GM19372 (cell line): ENCODE measurements around the gene RNF167.

Experiments
- ATAC-seq: cut with Tn5 transposase; IDR thresholded peaks from one replicate; pipeline ENCODE4 v1.9.1; 2021; ENCODE audit warnings: mild to moderate bottlenecking, low read depth, moderate library complexity; ENCODE audit not compliant: unreplicated experiment

RNF167 gene

GRCh38 chr17:4937553-4937952 is 2.5 kb upstream of the RNF167 start:
- ATAC-seq = no peak

GRCh38 chr17:4938069-4938491 is 2.0 kb upstream of the RNF167 start:
- no peak for ATAC-seq

DNA sequence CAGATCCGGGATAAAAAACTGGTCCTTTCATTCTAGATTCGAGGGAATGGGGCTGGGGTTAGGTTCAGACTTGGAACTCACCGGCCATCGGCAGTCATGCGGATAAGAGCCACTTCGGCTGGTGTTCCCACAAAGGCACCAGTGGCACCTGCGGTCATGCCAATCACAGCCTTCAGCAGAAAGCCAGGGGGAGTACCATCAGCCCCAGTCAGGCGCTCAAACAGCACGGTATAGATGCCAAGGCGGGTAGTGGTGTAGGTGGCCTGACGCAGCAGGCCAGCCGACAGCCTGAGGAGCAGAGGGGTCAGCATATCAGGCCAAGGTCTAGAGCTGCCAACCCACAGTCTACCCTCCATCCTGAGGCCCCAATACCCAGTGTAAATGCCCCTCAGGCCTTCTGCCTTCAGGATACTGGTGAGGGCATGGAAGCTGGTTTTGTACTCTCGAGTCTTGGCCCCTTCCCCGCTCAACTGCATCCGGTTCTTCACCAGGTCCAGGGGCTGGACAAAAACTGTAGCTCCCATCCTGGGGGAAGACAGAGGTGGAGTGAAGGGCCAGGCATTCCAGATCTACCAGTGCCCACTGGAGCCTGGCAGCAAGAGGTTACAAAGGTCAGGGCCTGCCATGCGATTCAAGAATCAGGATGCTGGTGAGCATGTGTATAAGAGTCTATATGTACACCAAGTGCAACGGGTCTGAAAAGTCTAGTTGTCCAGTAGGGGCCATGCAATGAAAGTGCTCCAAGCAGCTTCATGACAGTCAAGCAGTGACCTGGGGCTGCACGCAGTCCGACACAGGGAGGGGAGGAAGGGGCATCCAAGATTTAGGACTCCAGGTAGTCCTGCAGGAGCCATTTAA is 1.2 kb upstream of the RNF167 start:
- no peak for ATAC-seq

DNA sequence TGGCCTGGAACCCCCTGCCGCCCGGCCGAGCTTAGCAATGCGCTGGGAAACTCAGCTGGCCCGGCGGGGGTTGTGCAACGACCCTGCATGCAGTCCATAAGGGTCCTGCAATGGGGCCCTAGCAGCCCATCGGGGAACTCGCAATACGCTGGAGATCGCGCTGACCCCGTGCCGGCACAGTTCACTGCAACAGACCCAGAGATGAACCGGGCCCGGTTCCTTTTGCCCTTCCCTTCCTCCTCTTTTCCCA is 597 bp upstream of the RNF167 start:
- ATAC-seq = peak; percentile 8

GRCh38 chr17:4940555-4941318 is 669 bp downstream of the RNF167 start:
- ATAC-seq = no peak

- ATAC-seq = no peak
These were observed 1.2 kb downstream of the RNF167 start for GRCh38 chr17:4941319-4941610.

GRCh38 chr17:4942760-4943508 is 2.9 kb downstream of the RNF167 start:
- no peak for ATAC-seq

DNA sequence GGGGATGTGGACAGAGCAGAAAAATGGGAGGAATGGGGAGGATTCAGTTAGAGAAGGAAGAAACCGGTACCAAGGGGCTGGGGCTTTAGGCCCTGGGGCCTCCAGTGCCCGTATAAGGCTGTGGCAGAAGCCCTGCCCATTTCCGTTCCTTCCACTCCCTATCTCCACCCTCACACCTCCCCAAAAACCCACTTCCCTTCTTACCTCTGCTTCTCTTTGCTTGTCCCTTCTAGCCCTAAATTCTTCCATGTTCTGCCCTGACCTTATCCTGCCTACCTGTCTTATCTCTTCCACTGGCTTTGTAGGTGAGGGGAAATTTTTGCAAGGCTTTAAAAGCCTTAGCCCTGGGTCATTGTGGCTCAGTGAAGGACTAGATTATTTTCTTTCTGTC is 4.1 kb downstream of the RNF167 start:
- no peak for ATAC-seq

DNA sequence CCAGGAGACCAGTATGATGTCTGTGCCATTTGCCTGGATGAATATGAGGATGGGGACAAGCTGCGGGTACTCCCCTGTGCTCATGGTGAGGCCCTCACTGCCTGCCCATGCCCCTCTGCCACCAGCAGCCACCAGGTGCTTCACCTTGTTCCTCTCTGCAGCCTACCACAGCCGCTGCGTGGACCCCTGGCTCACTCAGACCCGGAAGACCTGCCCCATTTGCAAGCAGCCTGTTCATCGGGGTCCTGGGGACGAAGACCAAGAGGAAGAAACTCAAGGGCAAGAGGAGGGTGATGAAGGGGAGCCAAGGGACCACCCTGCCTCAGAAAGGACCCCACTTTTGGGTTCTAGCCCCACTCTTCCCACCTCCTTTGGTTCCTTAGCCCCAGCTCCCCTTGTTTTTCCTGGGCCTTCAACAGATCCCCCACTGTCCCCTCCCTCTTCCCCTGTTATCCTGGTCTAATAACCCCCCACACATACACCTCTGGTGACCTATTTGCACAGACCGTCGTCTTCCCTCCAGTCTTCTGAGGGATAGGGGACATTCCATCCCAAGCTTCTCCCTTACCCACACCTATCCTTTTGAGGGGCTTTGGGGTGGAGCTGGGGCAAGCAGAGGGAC is 4.6 kb downstream of the RNF167 start:
- no peak for ATAC-seq

- ATAC-seq = no peak
These were observed 5.3 kb downstream of the RNF167 start for GRCh38 chr17:4945176-4945943.

GRCh38 chr17:4945944-4946280 is 5.8 kb downstream of the RNF167 start:
- ATAC-seq = no peak

GRCh38 chr17:4946312-4946976 is 6.4 kb downstream of the RNF167 start:
- ATAC-seq = no peak

DNA sequence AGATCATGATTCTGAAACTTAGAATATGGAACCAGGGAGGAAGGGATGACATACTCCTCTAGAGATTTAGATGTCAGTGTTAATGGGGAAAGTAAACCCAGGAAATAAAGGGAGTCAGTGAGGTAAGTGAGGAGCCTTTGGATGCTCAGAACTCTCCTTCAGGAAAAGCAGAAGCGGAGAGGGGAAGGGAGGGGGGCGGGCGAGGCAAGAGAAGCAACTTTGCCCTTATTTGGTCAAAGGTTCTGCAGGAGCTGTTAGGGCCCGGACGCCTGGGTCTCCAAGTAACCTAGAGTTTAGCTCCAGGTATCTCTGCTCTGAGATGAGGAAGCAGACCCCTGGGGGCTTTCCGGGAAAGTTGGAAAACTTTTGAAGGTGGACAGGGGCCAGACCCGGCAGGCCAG is 6.9 kb downstream of the RNF167 start:
- no peak for ATAC-seq

- no peak for ATAC-seq
These were observed 7.5 kb downstream of the RNF167 start for GRCh38 chr17:4947411-4948165.

DNA sequence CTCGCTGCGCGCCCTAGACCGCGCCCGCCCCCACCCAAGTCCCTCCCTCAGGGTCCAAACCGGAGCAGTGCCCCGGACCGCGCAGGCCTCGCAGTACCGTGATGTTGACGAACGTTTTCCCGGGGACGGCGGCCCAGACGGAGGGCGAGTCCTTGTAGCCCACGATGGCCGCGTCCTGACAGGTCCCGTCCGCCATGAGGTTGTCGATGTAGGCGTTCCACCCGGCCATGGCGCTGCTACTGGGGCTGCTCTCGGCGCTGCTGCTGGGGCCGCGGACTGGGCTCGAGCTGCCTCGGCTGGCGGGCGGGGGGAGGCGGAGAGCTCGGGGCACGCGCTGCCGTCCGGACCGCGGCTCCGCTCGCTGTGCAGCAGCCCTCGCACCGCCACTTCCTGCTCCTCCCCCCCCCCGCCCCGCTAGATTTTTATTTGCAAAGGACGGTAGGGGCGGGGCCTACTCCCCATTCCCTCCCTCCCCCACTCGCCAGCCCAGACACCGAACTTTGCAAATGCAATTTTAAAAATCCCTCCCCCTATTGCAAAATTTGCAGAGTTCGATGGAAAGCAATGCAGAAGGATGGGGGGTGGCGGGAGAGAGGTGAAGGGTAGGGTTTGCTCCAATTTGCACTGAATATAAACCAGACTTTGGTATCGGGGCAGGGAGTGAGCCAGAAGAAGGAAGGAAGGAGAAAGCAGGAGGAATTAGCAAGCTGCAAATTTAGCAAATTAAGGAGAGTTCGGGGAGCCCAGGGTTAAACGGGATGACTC is 8.3 kb downstream of the RNF167 start, which contains the start of gene PFN1:
Gene PFN1 (minus strand): TSS at position 365 of the 765 bp plus-strand sequence. CDS start 136 bp downstream, at position 229.
- peak; percentile 24 for ATAC-seq

DNA sequence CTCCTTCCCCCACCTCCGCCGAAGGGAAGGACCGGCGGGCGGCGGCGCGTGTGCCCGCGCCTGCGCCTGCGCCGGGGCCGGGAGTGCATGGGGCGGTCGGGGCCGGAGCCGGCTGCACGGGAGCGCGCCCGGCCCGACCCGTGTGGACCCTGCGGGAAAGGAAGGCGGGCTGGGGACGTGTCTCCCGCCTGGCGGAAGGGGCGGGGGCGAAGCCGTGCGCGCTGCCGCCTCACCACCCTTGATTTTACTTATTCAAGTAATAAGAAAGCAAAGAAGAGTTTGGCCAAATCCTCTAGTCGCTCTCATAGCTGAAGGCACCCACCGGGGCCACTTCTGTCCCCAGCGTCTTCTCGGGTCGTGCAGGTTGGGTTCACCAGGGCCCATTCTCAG is 8.9 kb downstream of the RNF167 start:
- peak; percentile 32 for ATAC-seq

GRCh38 chr17:4949321-4950074 is 9.4 kb downstream of the RNF167 start:
- ATAC-seq = peak; percentile 29
